ENCODE data around the gene FGFR1OP2.

DNA sequence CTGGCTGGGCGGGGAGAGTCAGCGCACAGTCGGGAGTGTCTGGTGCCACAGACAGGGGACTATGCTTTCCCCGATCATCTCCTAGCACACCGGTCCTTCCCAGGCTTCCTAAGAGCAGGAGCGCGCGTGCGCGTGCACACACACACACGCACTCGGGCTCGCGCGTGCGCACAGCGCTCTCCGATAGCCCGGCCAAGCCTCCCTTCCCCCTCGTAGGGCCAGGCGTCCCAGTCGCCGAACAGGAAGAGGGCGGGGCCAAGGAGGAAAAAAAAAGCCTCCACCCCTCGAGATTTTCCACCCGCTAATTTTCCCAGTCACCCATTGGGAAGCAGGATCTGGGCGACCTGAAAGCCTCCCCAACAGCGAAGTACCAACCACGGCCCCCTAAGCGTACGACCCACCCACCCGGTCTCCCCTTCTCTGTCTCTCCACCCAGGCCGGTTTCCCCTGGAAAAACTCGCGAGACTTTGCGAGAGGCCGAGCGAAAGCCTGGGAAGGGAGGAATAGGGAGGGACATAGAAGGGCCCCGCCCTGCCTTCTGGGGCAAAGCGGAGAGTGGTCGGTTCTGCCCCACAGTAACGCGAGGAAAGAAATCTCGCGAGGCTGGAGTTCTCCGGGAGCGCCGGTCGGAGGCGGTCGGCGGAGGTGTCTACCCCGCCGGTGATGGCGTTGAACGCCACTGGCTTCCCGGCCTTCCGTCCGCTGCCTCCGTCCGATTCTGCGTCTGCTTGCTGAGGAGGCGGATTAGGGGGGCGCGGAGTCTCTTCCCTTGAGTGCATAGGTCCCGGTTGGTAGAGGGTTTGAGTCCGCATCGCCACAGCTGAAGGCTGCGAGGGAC lies at the start of gene FGFR1OP2, which contains the start of gene INTS13:
- TF ChIP-seq, protein P1, sequence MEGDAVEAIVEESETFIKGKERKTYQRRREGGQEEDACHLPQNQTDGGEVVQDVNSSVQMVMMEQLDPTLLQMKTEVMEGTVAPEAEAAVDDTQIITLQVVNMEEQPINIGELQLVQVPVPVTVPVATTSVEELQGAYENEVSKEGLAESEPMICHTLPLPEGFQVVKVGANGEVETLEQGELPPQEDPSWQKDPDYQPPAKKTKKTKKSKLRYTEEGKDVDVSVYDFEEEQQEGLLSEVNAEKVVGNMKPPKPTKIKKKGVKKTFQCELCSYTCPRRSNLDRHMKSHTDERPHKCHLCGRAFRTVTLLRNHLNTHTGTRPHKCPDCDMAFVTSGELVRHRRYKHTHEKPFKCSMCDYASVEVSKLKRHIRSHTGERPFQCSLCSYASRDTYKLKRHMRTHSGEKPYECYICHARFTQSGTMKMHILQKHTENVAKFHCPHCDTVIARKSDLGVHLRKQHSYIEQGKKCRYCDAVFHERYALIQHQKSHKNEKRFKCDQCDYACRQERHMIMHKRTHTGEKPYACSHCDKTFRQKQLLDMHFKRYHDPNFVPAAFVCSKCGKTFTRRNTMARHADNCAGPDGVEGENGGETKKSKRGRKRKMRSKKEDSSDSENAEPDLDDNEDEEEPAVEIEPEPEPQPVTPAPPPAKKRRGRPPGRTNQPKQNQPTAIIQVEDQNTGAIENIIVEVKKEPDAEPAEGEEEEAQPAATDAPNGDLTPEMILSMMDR (IDR thresholded peaks at IDR 0.05): no peak
- TF ChIP-seq POLR2A (IDR thresholded peaks at IDR 0.05): peak; percentile 92

Measured in testis (tissue), 2 donors.